Prostate gland (tissue), 2 donors: ENCODE results near the gene NGB.

Source experiments
- POLR2A ChIP-seq: fragments of 450-650 bp; IDR thresholded peaks from one replicate; pipeline ENCODE4 v1.6.1; 2016; ENCODE audit warnings: antibody characterized with exemption, mild to moderate bottlenecking
- POLR2AphosphoS5 ChIP-seq: sonication (generic); formaldehyde crosslinking; IDR thresholded peaks from one replicate; pipeline ENCODE4 v1.6.1; 2017; ENCODE audit warnings: antibody characterized with exemption
- TF ChIP-seq, protein P1 (sequence below), 4 experiments: fragments of 200-600 bp in 2 of 4; fragments of 450-650 bp in 2 of 4; sonication (generic) in 2 of 4; IDR thresholded peaks; 1 replicate in 3 of 4; 2 replicates in 1 of 4; pipeline ENCODE4 v1.5.1; 2016 to 2019; ENCODE audit warnings: antibody characterized with exemption in 4 of 4, mild to moderate bottlenecking in 2 of 4, moderate library complexity in 2 of 4

- TF ChIP-seq, protein P1, sequence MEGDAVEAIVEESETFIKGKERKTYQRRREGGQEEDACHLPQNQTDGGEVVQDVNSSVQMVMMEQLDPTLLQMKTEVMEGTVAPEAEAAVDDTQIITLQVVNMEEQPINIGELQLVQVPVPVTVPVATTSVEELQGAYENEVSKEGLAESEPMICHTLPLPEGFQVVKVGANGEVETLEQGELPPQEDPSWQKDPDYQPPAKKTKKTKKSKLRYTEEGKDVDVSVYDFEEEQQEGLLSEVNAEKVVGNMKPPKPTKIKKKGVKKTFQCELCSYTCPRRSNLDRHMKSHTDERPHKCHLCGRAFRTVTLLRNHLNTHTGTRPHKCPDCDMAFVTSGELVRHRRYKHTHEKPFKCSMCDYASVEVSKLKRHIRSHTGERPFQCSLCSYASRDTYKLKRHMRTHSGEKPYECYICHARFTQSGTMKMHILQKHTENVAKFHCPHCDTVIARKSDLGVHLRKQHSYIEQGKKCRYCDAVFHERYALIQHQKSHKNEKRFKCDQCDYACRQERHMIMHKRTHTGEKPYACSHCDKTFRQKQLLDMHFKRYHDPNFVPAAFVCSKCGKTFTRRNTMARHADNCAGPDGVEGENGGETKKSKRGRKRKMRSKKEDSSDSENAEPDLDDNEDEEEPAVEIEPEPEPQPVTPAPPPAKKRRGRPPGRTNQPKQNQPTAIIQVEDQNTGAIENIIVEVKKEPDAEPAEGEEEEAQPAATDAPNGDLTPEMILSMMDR (IDR thresholded peaks at IDR 0.05): no peak
- TF ChIP-seq POLR2AphosphoS5: no peak
- TF ChIP-seq POLR2A: no peak
Measured at GRCh38 chr14:77228056-77228455, 43.0 kb downstream of the NGB start.
